Measurements from ENCODE around the gene OR4F29.
"Not testable (repeated sequence)": the region's sequence is repeated elsewhere in the genome, so short reads cannot be mapped to it uniquely, and the experiment has no call there.

OR4F29 gene

GRCh38 chr1:451578-451977, at the start of gene OR4F29:
Gene OR4F29 (minus strand): TSS chr1:451678. CDS start chr1:451678, 0 bp downstream.
- DNase-seq (ENCODE audit: low read depth); H3K4me3 ChIP-seq (ENCODE audit: low read depth, low read length): not testable (repeated sequence)
